GM12878 (cell line): ENCODE results near the gene FCRL6. TPM values are rescaled to one million over a fixed set of nuclear protein-coding genes. Genes with fewer than 3 reads are reported as not detected.

Experiments
- E2F4 ChIP-seq: IDR thresholded peaks from 2 replicates; pipeline ENCODE4 v1.6.1; 2012; ENCODE audit warnings: low read depth, low read length, improper control_type of control experiment
- IKZF2 ChIP-seq, 2 experiments: fragments of 450-650 bp; IDR thresholded peaks; 2 replicates each; pipeline ENCODE4 v1.6.1; 2017; ENCODE audit warnings: mild to moderate bottlenecking in 2 of 2, moderate library complexity in 2 of 2
- KAT2A ChIP-seq: conservative IDR thresholded peaks from 2 replicates; pipeline ENCODE4 v1.6.1; 2011; ENCODE audit warnings: low read depth, low read length; ENCODE audit not compliant: control insufficient read depth
- LARP7 ChIP-seq: fragments of 450-650 bp; IDR thresholded peaks from 2 replicates; pipeline ENCODE4 v1.6.1; 2017; ENCODE audit warnings: mild to moderate bottlenecking
- MEF2B ChIP-seq: fragments of 450-650 bp; IDR thresholded peaks from 2 replicates; pipeline ENCODE4 v1.6.1; 2018; ENCODE audit warnings: mild to moderate bottlenecking, moderate library complexity; ENCODE audit not compliant: partially characterized antibody, poor library complexity, severe bottlenecking
- NR2C1 ChIP-seq: fragments of 450-650 bp; IDR thresholded peaks from 2 replicates; pipeline ENCODE4 v1.6.1; 2017; ENCODE audit warnings: antibody characterized with exemption, mild to moderate bottlenecking, moderate library complexity
- PKNOX1 ChIP-seq: fragments of 450-650 bp; IDR thresholded peaks from 2 replicates; pipeline ENCODE4 v1.6.1; 2016; ENCODE audit warnings: mild to moderate bottlenecking
- POLR2AphosphoS5 ChIP-seq: IDR thresholded peaks from 2 replicates; pipeline ENCODE4 v1.6.1; 2011; ENCODE audit warnings: mild to moderate bottlenecking, low read length, inconsistent platforms
- TCF3 ChIP-seq: IDR thresholded peaks from 2 replicates; pipeline ENCODE4 v1.6.1; 2012; ENCODE audit warnings: low read depth, mild to moderate bottlenecking, low read length, borderline replicate concordance; ENCODE audit not compliant: insufficient read depth
- ZBED1 ChIP-seq: IDR thresholded peaks from 2 replicates; pipeline ENCODE4 v1.6.1; 2016; ENCODE audit warnings: borderline replicate concordance
- ZBTB11 ChIP-seq: fragments of 450-650 bp; formaldehyde crosslinking; IDR thresholded peaks from 2 replicates; pipeline ENCODE4 v1.5.0; 2022; ENCODE audit warnings: mild to moderate bottlenecking, missing genetic modification characterization
- polyA plus RNA-seq, 11 experiments: library from polyadenylated mRNA; depleted of rRNA in 4 of 11; unstranded in 6 of 11; stranded (reverse) in 5 of 11; fragments of >200 nt; fragmentation: Nextera tagmentation in 4 of 11; fragmentation: Illumina TruSeq in 1 of 11; extraction: Ambion mirVana in 4 of 11; extraction: Trizol in 1 of 11; gene quantifications; 1 replicate in 1 of 11; 2 replicates in 10 of 11; pipeline versions ENCODE4 v1.2.1 to v1.2.3, GENCODE V29; 2011 to 2016; ENCODE audit warnings: inconsistent platforms in 2 of 11, missing spikeins in 2 of 11, low read depth in 1 of 11
- total RNA-seq, 4 experiments: library from RNA; depleted of rRNA in 3 of 4; stranded (reverse); fragments of >200 nt in 3 of 4; fragmentation: Illumina TruSeq in 1 of 4; extraction: Trizol in 1 of 4; gene quantifications; 2 replicates each; pipeline versions ENCODE4 v1.2.1 to v1.2.3, GENCODE V29; 2013 to 2021
- TF ChIP-seq, protein P1 (sequence below): IDR thresholded peaks from 2 replicates; pipeline ENCODE4 v1.6.1; 2012; ENCODE audit warnings: improper control_type of control experiment, low read depth, low read length; ENCODE audit not compliant: insufficient replicate concordance
- TF ChIP-seq, protein P2 (sequence below): fragments of 450-650 bp; IDR thresholded peaks from 2 replicates; pipeline ENCODE4 v1.6.1; 2017; ENCODE audit warnings: mild to moderate bottlenecking, moderate library complexity

The FCRL6 gene
- total and polyA plus RNA-seq, 10 of the 15 experiments (the other 5 are each of a cell fraction or from before 2014, with no cell fraction given), result 0.04 to 0.16 (median 0.11) TPM; not detected in 7

- TF ChIP-seq ZBTB11 (CRISPR knock-in tag), result no peak
- TF ChIP-seq NR2C1, result no peak
- TF ChIP-seq KAT2A, result no peak
- peak; percentile 32 to 33; a peak in 2 of 4 replicates for TF ChIP-seq IKZF2 (IDR thresholded peaks at IDR 0.05)
- TF ChIP-seq LARP7, result no peak
- TF ChIP-seq E2F4, result no peak
- TF ChIP-seq TCF3, result no peak
- TF ChIP-seq, protein P1, sequence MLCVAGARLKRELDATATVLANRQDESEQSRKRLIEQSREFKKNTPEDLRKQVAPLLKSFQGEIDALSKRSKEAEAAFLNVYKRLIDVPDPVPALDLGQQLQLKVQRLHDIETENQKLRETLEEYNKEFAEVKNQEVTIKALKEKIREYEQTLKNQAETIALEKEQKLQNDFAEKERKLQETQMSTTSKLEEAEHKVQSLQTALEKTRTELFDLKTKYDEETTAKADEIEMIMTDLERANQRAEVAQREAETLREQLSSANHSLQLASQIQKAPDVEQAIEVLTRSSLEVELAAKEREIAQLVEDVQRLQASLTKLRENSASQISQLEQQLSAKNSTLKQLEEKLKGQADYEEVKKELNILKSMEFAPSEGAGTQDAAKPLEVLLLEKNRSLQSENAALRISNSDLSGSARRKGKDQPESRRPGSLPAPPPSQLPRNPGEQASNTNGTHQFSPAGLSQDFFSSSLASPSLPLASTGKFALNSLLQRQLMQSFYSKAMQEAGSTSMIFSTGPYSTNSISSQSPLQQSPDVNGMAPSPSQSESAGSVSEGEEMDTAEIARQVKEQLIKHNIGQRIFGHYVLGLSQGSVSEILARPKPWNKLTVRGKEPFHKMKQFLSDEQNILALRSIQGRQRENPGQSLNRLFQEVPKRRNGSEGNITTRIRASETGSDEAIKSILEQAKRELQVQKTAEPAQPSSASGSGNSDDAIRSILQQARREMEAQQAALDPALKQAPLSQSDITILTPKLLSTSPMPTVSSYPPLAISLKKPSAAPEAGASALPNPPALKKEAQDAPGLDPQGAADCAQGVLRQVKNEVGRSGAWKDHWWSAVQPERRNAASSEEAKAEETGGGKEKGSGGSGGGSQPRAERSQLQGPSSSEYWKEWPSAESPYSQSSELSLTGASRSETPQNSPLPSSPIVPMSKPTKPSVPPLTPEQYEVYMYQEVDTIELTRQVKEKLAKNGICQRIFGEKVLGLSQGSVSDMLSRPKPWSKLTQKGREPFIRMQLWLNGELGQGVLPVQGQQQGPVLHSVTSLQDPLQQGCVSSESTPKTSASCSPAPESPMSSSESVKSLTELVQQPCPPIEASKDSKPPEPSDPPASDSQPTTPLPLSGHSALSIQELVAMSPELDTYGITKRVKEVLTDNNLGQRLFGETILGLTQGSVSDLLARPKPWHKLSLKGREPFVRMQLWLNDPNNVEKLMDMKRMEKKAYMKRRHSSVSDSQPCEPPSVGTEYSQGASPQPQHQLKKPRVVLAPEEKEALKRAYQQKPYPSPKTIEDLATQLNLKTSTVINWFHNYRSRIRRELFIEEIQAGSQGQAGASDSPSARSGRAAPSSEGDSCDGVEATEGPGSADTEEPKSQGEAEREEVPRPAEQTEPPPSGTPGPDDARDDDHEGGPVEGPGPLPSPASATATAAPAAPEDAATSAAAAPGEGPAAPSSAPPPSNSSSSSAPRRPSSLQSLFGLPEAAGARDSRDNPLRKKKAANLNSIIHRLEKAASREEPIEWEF, result no peak
- no peak for TF ChIP-seq POLR2AphosphoS5
- TF ChIP-seq ZBED1, result no peak
- no peak for TF ChIP-seq PKNOX1
- TF ChIP-seq MEF2B, result peak; percentile 61
- TF ChIP-seq, protein P2, sequence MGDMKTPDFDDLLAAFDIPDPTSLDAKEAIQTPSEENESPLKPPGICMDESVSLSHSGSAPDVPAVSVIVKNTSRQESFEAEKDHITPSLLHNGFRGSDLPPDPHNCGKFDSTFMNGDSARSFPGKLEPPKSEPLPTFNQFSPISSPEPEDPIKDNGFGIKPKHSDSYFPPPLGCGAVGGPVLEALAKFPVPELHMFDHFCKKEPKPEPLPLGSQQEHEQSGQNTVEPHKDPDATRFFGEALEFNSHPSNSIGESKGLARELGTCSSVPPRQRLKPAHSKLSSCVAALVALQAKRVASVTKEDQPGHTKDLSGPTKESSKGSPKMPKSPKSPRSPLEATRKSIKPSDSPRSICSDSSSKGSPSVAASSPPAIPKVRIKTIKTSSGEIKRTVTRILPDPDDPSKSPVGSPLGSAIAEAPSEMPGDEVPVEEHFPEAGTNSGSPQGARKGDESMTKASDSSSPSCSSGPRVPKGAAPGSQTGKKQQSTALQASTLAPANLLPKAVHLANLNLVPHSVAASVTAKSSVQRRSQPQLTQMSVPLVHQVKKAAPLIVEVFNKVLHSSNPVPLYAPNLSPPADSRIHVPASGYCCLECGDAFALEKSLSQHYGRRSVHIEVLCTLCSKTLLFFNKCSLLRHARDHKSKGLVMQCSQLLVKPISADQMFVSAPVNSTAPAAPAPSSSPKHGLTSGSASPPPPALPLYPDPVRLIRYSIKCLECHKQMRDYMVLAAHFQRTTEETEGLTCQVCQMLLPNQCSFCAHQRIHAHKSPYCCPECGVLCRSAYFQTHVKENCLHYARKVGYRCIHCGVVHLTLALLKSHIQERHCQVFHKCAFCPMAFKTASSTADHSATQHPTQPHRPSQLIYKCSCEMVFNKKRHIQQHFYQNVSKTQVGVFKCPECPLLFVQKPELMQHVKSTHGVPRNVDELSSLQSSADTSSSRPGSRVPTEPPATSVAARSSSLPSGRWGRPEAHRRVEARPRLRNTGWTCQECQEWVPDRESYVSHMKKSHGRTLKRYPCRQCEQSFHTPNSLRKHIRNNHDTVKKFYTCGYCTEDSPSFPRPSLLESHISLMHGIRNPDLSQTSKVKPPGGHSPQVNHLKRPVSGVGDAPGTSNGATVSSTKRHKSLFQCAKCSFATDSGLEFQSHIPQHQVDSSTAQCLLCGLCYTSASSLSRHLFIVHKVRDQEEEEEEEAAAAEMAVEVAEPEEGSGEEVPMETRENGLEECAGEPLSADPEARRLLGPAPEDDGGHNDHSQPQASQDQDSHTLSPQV, result no peak
Measured at GRCh38 chr1:159800177-159800930, 1.8 kb upstream of the FCRL6 start (continued).
